ENCODE data around the gene AGBL1.

Gene AGBL1

DNA sequence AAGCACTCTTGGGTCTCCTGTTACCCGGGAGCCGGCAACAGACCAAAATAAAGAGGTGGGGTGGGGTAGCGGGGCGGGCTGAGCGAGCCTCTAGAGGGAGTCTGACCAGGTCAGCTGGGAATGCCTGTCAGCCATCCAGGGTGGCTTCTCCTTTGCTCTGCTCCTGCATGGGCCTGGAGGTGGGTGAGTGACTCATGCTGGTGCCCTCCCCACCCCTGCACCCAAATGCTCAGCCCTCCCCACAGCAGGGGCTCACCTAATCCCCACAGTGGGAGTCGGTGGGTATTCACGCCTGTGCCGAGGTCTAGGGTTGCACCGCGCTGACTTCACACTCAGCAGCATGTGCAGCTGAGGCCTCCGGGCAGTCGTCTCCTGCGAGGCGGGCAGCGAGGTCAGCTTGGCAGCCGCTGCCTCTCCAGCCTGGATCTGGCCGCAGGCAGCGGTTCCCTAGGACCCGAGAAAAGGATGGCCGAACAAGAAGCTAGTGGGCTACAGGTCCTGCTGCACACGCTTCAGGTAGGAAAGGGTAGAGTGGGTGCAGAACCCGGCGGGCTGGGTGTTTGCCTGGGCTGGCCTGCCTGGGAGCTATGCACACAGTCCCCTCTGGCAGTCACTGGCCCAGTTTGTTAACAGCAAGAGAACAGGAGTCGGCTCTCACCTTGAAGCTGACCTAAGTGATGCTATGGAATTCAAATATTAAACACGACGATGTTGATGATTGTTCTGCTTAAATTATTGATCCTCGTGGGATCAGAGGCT is at the start of gene AGBL1:
Gene AGBL1 (plus strand): TSS at position 364 of the 759 bp plus-strand sequence.
- DNase-seq, result no peak

DNA sequence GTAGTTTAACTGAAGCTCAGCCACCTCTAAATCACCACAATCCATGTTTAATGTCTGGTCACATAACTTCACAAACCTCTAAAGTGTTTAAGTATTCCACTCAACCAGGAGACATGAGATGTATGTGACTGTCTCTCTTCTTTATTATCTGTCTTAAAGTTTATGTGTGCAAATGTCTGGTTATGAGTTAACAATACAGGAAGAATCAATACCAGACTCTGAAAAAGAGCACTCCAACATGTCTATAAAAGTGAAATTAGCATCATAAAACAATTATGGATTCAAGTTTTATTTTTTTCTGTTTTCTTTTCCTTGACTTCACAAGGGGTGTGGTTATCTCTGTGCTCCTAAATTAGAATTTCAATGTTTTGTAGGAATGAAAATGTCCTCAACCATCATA is 44.8 kb upstream of the AGBL1 start:
- DNase-seq, result no peak

- no peak for DNase-seq
Measured at GRCh38 chr15:86036243-86036642, 43.4 kb upstream of the AGBL1 start.

DNA sequence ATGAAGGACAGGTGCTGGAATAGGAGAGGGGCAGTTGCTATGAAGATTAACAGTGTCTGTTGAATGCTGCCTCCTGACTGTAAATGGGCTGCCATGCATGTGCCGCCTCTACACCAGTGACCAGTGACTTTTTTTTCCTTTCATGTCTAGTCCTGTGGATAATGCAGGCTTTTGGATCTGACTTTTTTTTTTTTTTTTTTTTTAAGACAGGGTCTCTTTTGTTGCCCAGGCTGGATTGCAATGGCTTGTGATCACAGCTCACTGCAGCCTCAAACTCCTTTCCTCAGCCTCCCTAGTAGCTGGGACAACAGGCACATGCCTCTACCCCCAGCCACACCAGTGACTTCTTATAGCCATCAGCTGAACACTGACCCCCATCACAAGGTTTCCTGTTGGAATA is 41.2 kb upstream of the AGBL1 start:
- DNase-seq, result no peak

GRCh38 chr15:86040356-86041033 is 39.2 kb upstream of the AGBL1 start:
- DNase-seq, result no peak

GRCh38 chr15:86041399-86041798 is 38.3 kb upstream of the AGBL1 start:
- no peak for DNase-seq

GRCh38 chr15:86042226-86042625 is 37.4 kb upstream of the AGBL1 start:
- no peak for DNase-seq

GRCh38 chr15:86044981-86045380 is 34.7 kb upstream of the AGBL1 start:
- DNase-seq, result no peak

- no peak for DNase-seq
Measured at GRCh38 chr15:86054338-86054737, 25.3 kb upstream of the AGBL1 start.

DNA sequence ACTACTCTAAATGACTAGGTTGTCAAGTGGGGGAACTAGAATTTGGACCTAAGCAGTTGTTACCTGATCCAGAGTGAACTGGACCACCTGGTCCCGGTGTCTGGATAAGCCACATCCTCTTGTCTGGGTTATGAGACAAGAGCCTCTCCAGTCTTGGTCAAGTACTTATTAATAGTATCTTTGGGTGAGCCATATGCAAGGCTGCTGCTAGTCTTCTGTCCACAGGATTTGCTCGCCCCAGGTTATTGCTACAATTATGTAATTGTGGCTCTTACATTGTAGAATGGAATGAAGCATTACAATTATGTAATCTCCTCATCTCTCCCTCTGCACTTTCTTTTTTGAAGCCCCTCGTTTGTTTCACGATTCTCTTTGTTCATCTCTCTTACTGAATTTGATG is 24.0 kb upstream of the AGBL1 start:
- no peak for DNase-seq

DNA sequence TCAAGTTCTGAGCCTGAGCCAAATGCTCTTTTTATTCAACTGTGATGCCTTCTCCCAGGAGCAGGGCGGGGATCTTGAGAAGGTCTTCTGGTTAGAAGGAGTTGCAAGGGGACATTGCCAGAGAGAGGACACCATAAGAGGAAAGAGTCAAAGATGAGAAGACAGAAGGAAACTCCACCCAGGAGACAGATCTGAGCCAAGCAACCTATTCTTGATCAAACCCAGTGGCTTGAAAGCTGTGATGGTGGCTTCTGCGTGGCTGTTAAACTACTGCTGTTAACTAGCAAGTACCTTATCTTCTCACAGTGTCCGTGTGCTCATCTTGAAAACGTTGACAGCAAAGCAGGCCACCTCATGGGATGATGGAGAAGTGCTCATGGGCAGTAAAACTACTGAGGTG is 19.8 kb upstream of the AGBL1 start:
- no peak for DNase-seq

DNA sequence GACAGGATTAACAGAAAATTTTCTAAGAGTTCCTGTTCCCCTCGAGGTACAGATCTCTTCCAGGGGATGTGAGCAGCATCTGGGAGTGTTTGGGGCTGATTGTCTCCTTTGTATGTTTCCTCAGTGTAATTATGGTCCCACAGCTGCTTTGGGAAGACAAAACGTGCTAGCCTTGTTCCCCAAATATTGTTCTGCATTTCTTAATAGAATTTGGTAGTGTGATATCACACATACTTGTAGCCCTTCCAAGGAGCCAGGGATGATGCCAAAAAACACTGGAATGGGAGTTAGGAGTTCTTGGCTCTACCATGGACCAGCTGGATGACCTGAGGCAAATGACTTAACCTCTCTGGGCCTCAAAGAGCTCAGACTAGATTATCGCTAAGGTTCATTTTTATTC is 19.0 kb upstream of the AGBL1 start:
- DNase-seq, result no peak

DNA sequence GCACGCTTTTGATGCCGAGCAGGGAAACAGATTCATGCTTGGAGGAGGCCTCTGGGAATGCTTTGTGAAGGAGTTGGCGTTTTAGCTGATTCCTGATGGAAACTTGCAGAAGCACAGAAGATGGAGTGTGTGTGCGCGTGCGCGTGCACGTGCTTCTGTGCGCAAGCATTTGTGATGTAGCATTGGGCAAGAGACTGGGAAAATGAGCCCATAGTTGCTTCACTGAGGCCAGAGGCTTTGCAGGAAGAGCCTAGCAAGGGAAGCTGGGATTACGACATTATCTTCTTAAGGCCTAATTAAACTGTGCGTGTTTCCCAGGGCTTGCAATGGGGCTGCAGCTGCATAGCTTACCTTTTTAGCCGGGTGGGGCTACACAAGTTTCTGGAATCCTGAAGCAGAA is 18.1 kb upstream of the AGBL1 start:
- DNase-seq, result peak; percentile 21

DNA sequence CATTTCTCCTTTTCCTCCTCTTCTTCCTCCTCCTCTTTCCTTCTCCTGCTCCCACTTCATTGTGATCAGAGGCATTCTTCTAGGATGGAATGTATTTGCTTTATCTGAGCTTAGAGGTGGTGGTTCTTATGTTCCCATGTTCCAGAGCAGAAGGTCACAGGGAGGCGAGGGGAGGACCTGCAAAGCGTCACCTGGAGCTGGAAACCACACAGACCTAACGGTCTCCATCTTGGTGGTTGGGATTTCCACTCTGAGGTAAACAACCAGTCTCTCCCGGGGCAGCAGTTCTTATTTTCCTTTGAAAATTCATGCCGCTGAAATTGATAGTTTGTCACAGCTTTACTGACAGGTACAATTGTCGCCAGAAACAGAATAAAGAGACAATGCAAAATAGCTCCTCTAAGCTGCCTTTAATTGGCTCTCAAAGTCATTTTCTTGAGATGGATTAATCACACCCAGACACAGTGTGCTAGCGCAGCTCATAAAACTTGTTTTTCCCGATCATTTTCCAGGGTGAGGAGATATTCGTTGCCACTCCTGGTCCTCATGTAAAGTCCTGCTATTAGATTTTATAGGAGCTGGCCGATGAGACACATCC is 16.9 kb upstream of the AGBL1 start:
- DNase-seq, result no peak

GRCh38 chr15:86063356-86064095 is 16.1 kb upstream of the AGBL1 start:
- DNase-seq, result peak; percentile 71

- DNase-seq, result no peak
Measured at GRCh38 chr15:86064326-86064725, 15.3 kb upstream of the AGBL1 start.

- DNase-seq, result no peak
Measured at GRCh38 chr15:86066174-86066834, 13.4 kb upstream of the AGBL1 start.

- no peak for DNase-seq
Measured at GRCh38 chr15:86073281-86073680, 6.4 kb upstream of the AGBL1 start.

- DNase-seq, result no peak
Measured at GRCh38 chr15:86076468-86076867, 3.2 kb upstream of the AGBL1 start.

GRCh38 chr15:86077070-86077469 is 2.6 kb upstream of the AGBL1 start:
- no peak for DNase-seq

DNA sequence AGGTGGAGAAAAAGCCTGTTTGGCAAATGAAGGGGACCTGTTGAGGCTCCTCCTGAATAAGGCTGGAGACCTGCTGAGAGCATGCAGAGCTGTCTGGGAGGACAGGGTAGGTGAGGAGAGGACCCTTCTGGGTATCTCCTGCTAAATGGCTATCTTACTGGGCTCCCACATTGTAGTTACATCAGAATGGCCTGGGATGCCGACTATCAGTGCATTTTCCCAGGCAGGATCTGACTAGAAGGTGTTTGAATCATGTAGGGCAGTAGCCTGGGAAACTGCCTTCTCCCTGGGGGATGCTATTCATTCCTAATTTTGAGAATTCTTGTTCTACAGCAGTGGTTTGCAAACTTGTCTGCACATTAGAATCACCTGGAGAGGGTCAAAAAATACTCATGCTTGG is 631 bp downstream of the AGBL1 start:
- DNase-seq, result no peak

- no peak for DNase-seq
Measured at GRCh38 chr15:86082619-86083380, 3.1 kb downstream of the AGBL1 start.
